Hematopoietic multipotent progenitor cell (in vitro differentiated cells): ENCODE results near the gene AKIRIN1. TPM values are rescaled to one million over a fixed set of nuclear protein-coding genes. Genes with fewer than 3 reads are reported as not detected.
"Not testable (repeated sequence)": the region's sequence is repeated elsewhere in the genome, so short reads cannot be mapped to it uniquely, and the experiment has no call there.

Experiments
- DNase-seq, 3 donors: peaks; one replicate each; pipeline ENCODE4 v3.0.0-alpha.2; 2011 to 2015; ENCODE audit warnings: low read depth in 2 of 3, low spot score in 2 of 3
- total RNA-seq: library from RNA; depleted of rRNA; stranded (reverse); fragments of >200 nt; gene quantifications from one replicate; pipeline ENCODE4 v1.2.3, GENCODE V29; 2012

The AKIRIN1 gene
- total RNA-seq, 1 donor, result 24.2 TPM

GRCh38 chr1:38992412-38993111 is 1.5 kb downstream of the AKIRIN1 start:
- no peak for DNase-seq

- DNase-seq, result no peak
These were observed 3.1 kb downstream of the AKIRIN1 start for GRCh38 chr1:38994196-38994595.

GRCh38 chr1:38997034-38997900 is 6.2 kb downstream of the AKIRIN1 start:
- no peak for DNase-seq

- no peak for DNase-seq
These were observed 6.8 kb downstream of the AKIRIN1 start for GRCh38 chr1:38997901-38998190.

- DNase-seq, result no peak
These were observed 10.7 kb downstream of the AKIRIN1 start for GRCh38 chr1:39001516-39002421.

GRCh38 chr1:39003281-39003680 is 12.2 kb downstream of the AKIRIN1 start:
- no peak for DNase-seq

- DNase-seq, result no peak
These were observed 12.7 kb downstream of the AKIRIN1 start for GRCh38 chr1:39003794-39004193.

GRCh38 chr1:39006287-39006686 is 15.2 kb downstream of the AKIRIN1 start:
- DNase-seq, result no peak

GRCh38 chr1:39006726-39007645 is 15.9 kb downstream of the AKIRIN1 start:
- DNase-seq, result no peak

GRCh38 chr1:39014956-39015355 is 23.9 kb downstream of the AKIRIN1 start:
- not testable (repeated sequence) for DNase-seq

- no peak for DNase-seq
These were observed 25.6 kb downstream of the AKIRIN1 start for GRCh38 chr1:39016604-39017171.

- DNase-seq, result no peak
These were observed 26.2 kb downstream of the AKIRIN1 start for GRCh38 chr1:39017266-39017665.

- DNase-seq, result not testable (repeated sequence)
These were observed 29.4 kb downstream of the AKIRIN1 start for GRCh38 chr1:39020494-39020893.

- DNase-seq, result no peak
These were observed 30.4 kb downstream of the AKIRIN1 start for GRCh38 chr1:39021426-39021825.

GRCh38 chr1:39023140-39023539 is 32.1 kb downstream of the AKIRIN1 start:
- no peak for DNase-seq

- peak; percentile 66 to 88 (median 86) for DNase-seq
These were observed 35.2 kb downstream of the AKIRIN1 start, which contains the start of gene NDUFS5 for GRCh38 chr1:39026051-39026865. TSS of gene NDUFS5 (plus strand) at chr1:39026350. CDS start at chr1:39028725, 2,375 bp downstream.

- no peak for DNase-seq
These were observed 35.9 kb downstream of the AKIRIN1 start for GRCh38 chr1:39026866-39027507.

- DNase-seq, result peak in 1 of 3 donors; percentile 22
These were observed 43.1 kb downstream of the AKIRIN1 start for GRCh38 chr1:39034114-39034654.
